ENCODE results near the gene TNFSF8.
A peak's percentile ranks its signal among the peaks of the same experiment; 100 is the strongest.

Gene TNFSF8

GRCh38 chr9:114887963-114888362 is 42.4 kb downstream of the TNFSF8 start:
- H3K4me3 ChIP-seq (ENCODE audit: low read length in 2 of 2), result no peak overlapping the region
- H3K4me1 ChIP-seq (ENCODE audit: control insufficient read depth in 2 of 2, insufficient read depth in 2 of 2, low read length in 2 of 2), result peaks cover 0 to 6% of the 10 kb centered on the region in 2 donors
- no peaks in the 10 kb centered on the region for H3K9me3 ChIP-seq (ENCODE audit: control insufficient read depth in 2 of 2, low read length in 2 of 2)
- H3K27ac ChIP-seq (ENCODE audit: low read depth in 2 of 2, low read length in 2 of 2), result no peak overlapping the region
- H3K9ac ChIP-seq (ENCODE audit: low read depth in 1 of 2, low read length in 2 of 2), result no peak overlapping the region
- no peaks in the 10 kb centered on the region for H3K36me3 ChIP-seq (ENCODE audit: control insufficient read depth in 2 of 2, insufficient read depth in 2 of 2, low read length in 2 of 2)
- H3K27me3 ChIP-seq (ENCODE audit: control insufficient read depth in 2 of 2, insufficient read depth in 2 of 2, low read length in 2 of 2), result no peaks in the 10 kb centered on the region

GRCh38 chr9:114884787-114885452 is 45.5 kb downstream of the TNFSF8 start:
- Histone ChIP-seq H3K27ac (ENCODE audit: low read depth in 2 of 2, low read length in 2 of 2) (peak overlapping the region; percentile 72 to 76), H3K4me3 (ENCODE audit: low read length in 2 of 2) (peak overlapping the region in 1 of 2 donors; percentile 46), H3K9me3 (ENCODE audit: control insufficient read depth in 2 of 2, low read length in 2 of 2) (no peaks in the 10 kb centered on the region), H3K27me3 (ENCODE audit: control insufficient read depth in 2 of 2, insufficient read depth in 2 of 2, low read length in 2 of 2) (no peaks in the 10 kb centered on the region), H3K4me1 (ENCODE audit: control insufficient read depth in 2 of 2, insufficient read depth in 2 of 2, low read length in 2 of 2) (peaks cover 0 to 6% of the 10 kb centered on the region in 2 donors), H3K9ac (ENCODE audit: low read depth in 1 of 2, low read length in 2 of 2) (no peak overlapping the region), H3K36me3 (ENCODE audit: control insufficient read depth in 2 of 2, insufficient read depth in 2 of 2, low read length in 2 of 2) (no peaks in the 10 kb centered on the region)

- H3K27ac ChIP-seq (ENCODE audit: low read depth in 2 of 2, low read length in 2 of 2), result no peak overlapping the region
Observed at GRCh38 chr9:114883709-114884108, 46.7 kb downstream of the TNFSF8 start.

GRCh38 chr9:114880291-114880745 is 50.1 kb downstream of the TNFSF8 start:
- H3K9me3 ChIP-seq (ENCODE audit: control insufficient read depth in 2 of 2, low read length in 2 of 2), result peaks cover 0 to 4% of the 10 kb centered on the region in 2 donors
- no peak overlapping the region for H3K4me3 ChIP-seq (ENCODE audit: low read length in 2 of 2)
- no peaks in the 10 kb centered on the region for H3K36me3 ChIP-seq (ENCODE audit: control insufficient read depth in 2 of 2, insufficient read depth in 2 of 2, low read length in 2 of 2)
- no peak overlapping the region for H3K9ac ChIP-seq (ENCODE audit: low read depth in 1 of 2, low read length in 2 of 2)
- H3K4me1 ChIP-seq (ENCODE audit: control insufficient read depth in 2 of 2, insufficient read depth in 2 of 2, low read length in 2 of 2), result peaks cover 0 to 6% of the 10 kb centered on the region in 2 donors
- no peak overlapping the region for H3K27ac ChIP-seq (ENCODE audit: low read depth in 2 of 2, low read length in 2 of 2)
- no peaks in the 10 kb centered on the region for H3K27me3 ChIP-seq (ENCODE audit: control insufficient read depth in 2 of 2, insufficient read depth in 2 of 2, low read length in 2 of 2)

More at GRCh38 chr9:114883709-114884108, 46.7 kb downstream of the TNFSF8 start:
- no peak overlapping the region for H3K9ac ChIP-seq (ENCODE audit: low read depth in 1 of 2, low read length in 2 of 2)
- no peak overlapping the region for H3K4me3 ChIP-seq (ENCODE audit: low read length in 2 of 2)
- no peaks in the 10 kb centered on the region for H3K9me3 ChIP-seq (ENCODE audit: control insufficient read depth in 2 of 2, low read length in 2 of 2)
- peaks cover 0 to 6% of the 10 kb centered on the region in 2 donors for H3K4me1 ChIP-seq (ENCODE audit: control insufficient read depth in 2 of 2, insufficient read depth in 2 of 2, low read length in 2 of 2)
- H3K36me3 ChIP-seq (ENCODE audit: control insufficient read depth in 2 of 2, insufficient read depth in 2 of 2, low read length in 2 of 2), result no peaks in the 10 kb centered on the region
- H3K27me3 ChIP-seq (ENCODE audit: control insufficient read depth in 2 of 2, insufficient read depth in 2 of 2, low read length in 2 of 2), result no peaks in the 10 kb centered on the region

DNA sequence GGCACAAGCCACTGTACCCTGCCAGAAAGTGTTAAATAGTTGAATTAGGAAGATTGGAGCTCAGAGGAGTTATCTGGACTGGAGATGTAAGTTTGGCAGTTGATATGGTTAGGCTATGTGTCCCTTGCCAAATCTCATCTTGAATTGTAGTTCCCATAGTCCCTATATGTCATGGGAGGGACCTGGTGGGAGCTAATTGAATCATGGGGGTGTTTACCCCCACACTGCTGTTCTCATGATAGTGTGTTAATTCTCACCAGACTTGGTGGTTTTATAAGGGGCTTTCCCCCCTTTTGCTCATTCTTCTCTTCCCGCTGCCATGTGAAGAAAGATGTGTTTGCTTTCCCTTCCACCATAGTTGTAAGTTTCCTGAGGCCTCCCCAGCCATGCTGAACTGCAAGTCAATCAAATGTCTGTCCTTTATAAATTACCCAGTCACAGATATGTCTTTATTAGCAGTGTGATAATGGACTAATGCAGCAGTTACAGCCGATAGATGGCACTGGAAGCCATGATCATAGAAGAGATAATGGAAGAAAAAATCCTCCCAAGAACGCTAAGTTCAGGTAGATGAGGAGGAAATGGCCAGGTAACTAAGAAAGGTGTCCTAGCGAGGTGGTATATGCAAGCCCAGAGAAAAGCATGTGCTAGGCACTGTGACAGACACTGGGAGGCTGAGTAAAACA is 51.4 kb downstream of the TNFSF8 start:
- Histone ChIP-seq H3K27me3 (ENCODE audit: control insufficient read depth in 2 of 2, insufficient read depth in 2 of 2, low read length in 2 of 2) (no peaks in the 10 kb centered on the region), H3K36me3 (ENCODE audit: control insufficient read depth in 2 of 2, insufficient read depth in 2 of 2, low read length in 2 of 2) (no peaks in the 10 kb centered on the region), H3K9ac (ENCODE audit: low read depth in 1 of 2, low read length in 2 of 2) (no peak overlapping the region), H3K27ac (ENCODE audit: low read depth in 2 of 2, low read length in 2 of 2) (no peak overlapping the region), H3K4me3 (ENCODE audit: low read length in 2 of 2) (no peak overlapping the region), H3K9me3 (ENCODE audit: control insufficient read depth in 2 of 2, low read length in 2 of 2) (peaks cover 0 to 4% of the 10 kb centered on the region in 2 donors), H3K4me1 (ENCODE audit: control insufficient read depth in 2 of 2, insufficient read depth in 2 of 2, low read length in 2 of 2) (no peaks in the 10 kb centered on the region)

DNA sequence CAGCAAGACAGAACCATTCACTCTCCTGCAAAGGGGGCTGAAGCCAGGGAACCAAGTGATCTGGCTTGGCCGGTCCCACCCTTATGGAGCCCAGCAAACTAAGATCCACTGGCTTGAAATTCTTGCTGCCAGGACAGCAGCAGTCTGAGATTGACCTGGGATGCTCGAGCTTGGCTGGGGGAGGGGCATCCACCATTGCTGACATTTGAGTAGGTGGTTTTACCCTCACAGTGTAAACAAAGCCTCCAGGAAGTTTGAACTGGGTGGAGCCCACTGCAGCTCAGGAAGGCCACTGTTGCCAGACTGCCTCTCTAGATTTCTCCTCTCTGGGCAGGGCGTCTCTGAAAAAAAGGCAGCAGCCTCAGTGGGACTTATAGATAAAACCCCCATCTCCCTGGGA is 60.5 kb downstream of the TNFSF8 start:
- Histone ChIP-seq H3K4me1 (ENCODE audit: control insufficient read depth in 2 of 2, insufficient read depth in 2 of 2, low read length in 2 of 2) (peaks cover 0 to 3% of the 10 kb centered on the region in 2 donors), H3K9ac (ENCODE audit: low read depth in 1 of 2, low read length in 2 of 2) (no peak overlapping the region), H3K27ac (ENCODE audit: low read depth in 2 of 2, low read length in 2 of 2) (no peak overlapping the region), H3K36me3 (ENCODE audit: control insufficient read depth in 2 of 2, insufficient read depth in 2 of 2, low read length in 2 of 2) (no peaks in the 10 kb centered on the region), H3K9me3 (ENCODE audit: control insufficient read depth in 2 of 2, low read length in 2 of 2) (no peaks in the 10 kb centered on the region), H3K27me3 (ENCODE audit: control insufficient read depth in 2 of 2, insufficient read depth in 2 of 2, low read length in 2 of 2) (no peaks in the 10 kb centered on the region), H3K4me3 (ENCODE audit: low read length in 2 of 2) (no peak overlapping the region)

DNA sequence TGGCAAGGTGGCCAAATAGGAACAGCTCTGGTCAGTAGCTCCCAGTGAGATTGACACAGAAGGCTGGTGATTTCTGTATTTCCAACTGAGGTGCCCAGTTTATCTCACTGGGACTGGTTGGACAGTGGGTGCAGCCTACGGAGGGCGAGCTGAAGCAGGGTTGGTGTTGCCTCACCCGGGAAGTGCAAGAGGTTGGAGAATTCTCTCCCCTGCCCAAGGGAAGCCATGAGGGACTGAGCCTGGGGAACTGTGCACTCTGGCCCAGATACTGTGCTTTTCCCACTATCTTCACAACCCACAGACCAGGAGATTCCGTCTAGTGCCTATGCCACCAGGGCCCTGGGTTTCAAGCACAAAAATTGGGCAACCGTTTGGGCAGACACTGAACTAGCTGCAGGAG is 61.0 kb downstream of the TNFSF8 start:
- no peak overlapping the region for H3K9ac ChIP-seq (ENCODE audit: low read depth in 1 of 2, low read length in 2 of 2)
- no peaks in the 10 kb centered on the region for H3K27me3 ChIP-seq (ENCODE audit: control insufficient read depth in 2 of 2, insufficient read depth in 2 of 2, low read length in 2 of 2)
- H3K27ac ChIP-seq (ENCODE audit: low read depth in 2 of 2, low read length in 2 of 2), result no peak overlapping the region
- H3K36me3 ChIP-seq (ENCODE audit: control insufficient read depth in 2 of 2, insufficient read depth in 2 of 2, low read length in 2 of 2), result no peaks in the 10 kb centered on the region
- H3K4me1 ChIP-seq (ENCODE audit: control insufficient read depth in 2 of 2, insufficient read depth in 2 of 2, low read length in 2 of 2), result peaks cover 0 to 3% of the 10 kb centered on the region in 2 donors
- no peak overlapping the region for H3K4me3 ChIP-seq (ENCODE audit: low read length in 2 of 2)
- no peaks in the 10 kb centered on the region for H3K9me3 ChIP-seq (ENCODE audit: control insufficient read depth in 2 of 2, low read length in 2 of 2)

- Histone ChIP-seq H3K9me3 (ENCODE audit: control insufficient read depth in 2 of 2, low read length in 2 of 2) (no peaks in the 10 kb centered on the region), H3K36me3 (ENCODE audit: control insufficient read depth in 2 of 2, insufficient read depth in 2 of 2, low read length in 2 of 2) (no peaks in the 10 kb centered on the region), H3K27me3 (ENCODE audit: control insufficient read depth in 2 of 2, insufficient read depth in 2 of 2, low read length in 2 of 2) (no peaks in the 10 kb centered on the region), H3K4me3 (ENCODE audit: low read length in 2 of 2) (no peak overlapping the region), H3K9ac (ENCODE audit: low read depth in 1 of 2, low read length in 2 of 2) (no peak overlapping the region), H3K27ac (ENCODE audit: low read depth in 2 of 2, low read length in 2 of 2) (no peak overlapping the region), H3K4me1 (ENCODE audit: control insufficient read depth in 2 of 2, insufficient read depth in 2 of 2, low read length in 2 of 2) (peaks cover 0 to 3% of the 10 kb centered on the region in 2 donors)
Observed at GRCh38 chr9:114867327-114867726, 63.1 kb downstream of the TNFSF8 start.

GRCh38 chr9:114864471-114864870 is 65.9 kb downstream of the TNFSF8 start:
- H3K4me1 ChIP-seq (ENCODE audit: control insufficient read depth in 2 of 2, insufficient read depth in 2 of 2, low read length in 2 of 2), result no peaks in the 10 kb centered on the region
- H3K27ac ChIP-seq (ENCODE audit: low read depth in 2 of 2, low read length in 2 of 2), result no peak overlapping the region
- H3K27me3 ChIP-seq (ENCODE audit: control insufficient read depth in 2 of 2, insufficient read depth in 2 of 2, low read length in 2 of 2), result no peaks in the 10 kb centered on the region
- H3K9ac ChIP-seq (ENCODE audit: low read depth in 1 of 2, low read length in 2 of 2), result no peak overlapping the region
- no peak overlapping the region for H3K4me3 ChIP-seq (ENCODE audit: low read length in 2 of 2)
- H3K36me3 ChIP-seq (ENCODE audit: control insufficient read depth in 2 of 2, insufficient read depth in 2 of 2, low read length in 2 of 2), result no peaks in the 10 kb centered on the region
- no peaks in the 10 kb centered on the region for H3K9me3 ChIP-seq (ENCODE audit: control insufficient read depth in 2 of 2, low read length in 2 of 2)

- Histone ChIP-seq H3K4me3 (ENCODE audit: low read length in 2 of 2) (no peak overlapping the region), H3K4me1 (ENCODE audit: control insufficient read depth in 2 of 2, insufficient read depth in 2 of 2, low read length in 2 of 2) (no peaks in the 10 kb centered on the region), H3K27ac (ENCODE audit: low read depth in 2 of 2, low read length in 2 of 2) (no peak overlapping the region), H3K27me3 (ENCODE audit: control insufficient read depth in 2 of 2, insufficient read depth in 2 of 2, low read length in 2 of 2) (no peaks in the 10 kb centered on the region), H3K36me3 (ENCODE audit: control insufficient read depth in 2 of 2, insufficient read depth in 2 of 2, low read length in 2 of 2) (no peaks in the 10 kb centered on the region), H3K9me3 (ENCODE audit: control insufficient read depth in 2 of 2, low read length in 2 of 2) (no peaks in the 10 kb centered on the region), H3K9ac (ENCODE audit: low read depth in 1 of 2, low read length in 2 of 2) (no peak overlapping the region)
Observed at GRCh38 chr9:114861922-114862605, 68.3 kb downstream of the TNFSF8 start.

Measured in mucosa of rectum (tissue), 2 donors.